ENCODE data around the gene HNRNPA1L2. TPM values are rescaled to one million over a fixed set of nuclear protein-coding genes. Genes with fewer than 3 reads are reported as not detected.

The HNRNPA1L2 gene
- 9.0 TPM for total RNA-seq

GRCh38 chr13:52642131-52642530 is at the start of gene HNRNPA1L2:
Gene HNRNPA1L2, plus strand, starts transcription at chr13:52642431. Its CDS starts 62 bp downstream, at chr13:52642493.

GRCh38 chr13:52652196-52652979 is 10.2 kb downstream of the HNRNPA1L2 start, which contains the start of gene SUGT1:
Gene SUGT1, plus strand, starts transcription at chr13:52652836. Its CDS starts 85 bp downstream, at chr13:52652921.

Other genes with a start within 250 kb of the HNRNPA1L2 start
- gene THSD1, start 236.3 kb upstream of the HNRNPA1L2 start, total RNA-seq = 15.7 TPM
- gene VPS36, start 191.8 kb upstream of the HNRNPA1L2 start, total RNA-seq = 132 TPM
- gene CKAP2, start 187.0 kb upstream of the HNRNPA1L2 start, total RNA-seq = 53.1 TPM
- gene SUGT1, start 10.4 kb downstream of the HNRNPA1L2 start, total RNA-seq = 82.7 TPM
- gene CNMD, start 97.4 kb downstream of the HNRNPA1L2 start, total RNA-seq = 6.5 TPM
- gene PCDH8, start 206.2 kb downstream of the HNRNPA1L2 start, total RNA-seq = 14.4 TPM

Measured in camera-type eye (tissue), 1 donor.